ENCODE results near the gene FSD2. TPM values are rescaled to one million over a fixed set of nuclear protein-coding genes. Genes with fewer than 3 reads are reported as not detected.

The FSD2 gene
- total and polyA plus RNA-seq, 2 of the 8 experiments (the other 6 are each of a cell fraction or from before 2014, with no cell fraction given) = 0.02 TPM; not detected in 1

Other genes starting within 250 kb of the FSD2 start
- 4.0 and 4.5 TPM in 2 replicates for gene CPEB1, start 158.7 kb downstream of the FSD2 start, total RNA-seq (2021; fragmentation: NEBNext Ultra II Directional; extraction: Animal tissue kit (Norgen Biotek cat#: 25700))
- gene CPEB1, start 158.7 kb downstream of the FSD2 start, polyA plus RNA-seq (2011; rRNA removed) = 4.4 and 5.4 TPM in 2 replicates
- 23.6 and 25.7 TPM in 2 replicates for gene AP3B2, start 96.2 kb downstream of the FSD2 start, total RNA-seq (2021; fragmentation: NEBNext Ultra II Directional; extraction: Animal tissue kit (Norgen Biotek cat#: 25700))
- gene AP3B2, start 96.2 kb downstream of the FSD2 start, polyA plus RNA-seq (2011; rRNA removed) = 21.8 and 23.2 TPM in 2 replicates
- gene WHAMM, start 3.6 kb upstream of the FSD2 start, total RNA-seq (2021; fragmentation: NEBNext Ultra II Directional; extraction: Animal tissue kit (Norgen Biotek cat#: 25700)) = 3.0 and 3.3 TPM in 2 replicates
- 1.1 and 1.3 TPM in 2 replicates for gene WHAMM, start 3.6 kb upstream of the FSD2 start, polyA plus RNA-seq (2011; rRNA removed)
- gene HOMER2, start 146.7 kb upstream of the FSD2 start, total RNA-seq (2021; fragmentation: NEBNext Ultra II Directional; extraction: Animal tissue kit (Norgen Biotek cat#: 25700)) = 26.2 and 27.6 TPM in 2 replicates
- 12.1 and 12.5 TPM in 2 replicates for gene HOMER2, start 146.7 kb upstream of the FSD2 start, polyA plus RNA-seq (2011; rRNA removed)
- gene RAMAC, start 180.1 kb upstream of the FSD2 start, total RNA-seq (2021; fragmentation: NEBNext Ultra II Directional; extraction: Animal tissue kit (Norgen Biotek cat#: 25700)) = 32.9 and 33.5 TPM in 2 replicates
- gene RAMAC, start 180.1 kb upstream of the FSD2 start, polyA plus RNA-seq (2011; rRNA removed) = 11.7 and 20.7 TPM in 2 replicates
- gene C15orf40, start 205.6 kb upstream of the FSD2 start, total RNA-seq (2021; fragmentation: NEBNext Ultra II Directional; extraction: Animal tissue kit (Norgen Biotek cat#: 25700)) = 10.7 and 21.8 TPM in 2 replicates
- gene C15orf40, start 205.6 kb upstream of the FSD2 start, polyA plus RNA-seq (2011; rRNA removed) = 9.5 and 10.7 TPM in 2 replicates